ENCODE results near the gene RPTOR.
A peak's percentile ranks its signal among the peaks of the same experiment; 100 is the strongest.
"Not testable (repeated sequence)": the region's sequence is repeated elsewhere in the genome, so short reads cannot be mapped to it uniquely, and the experiment has no call there.

RPTOR gene

DNA sequence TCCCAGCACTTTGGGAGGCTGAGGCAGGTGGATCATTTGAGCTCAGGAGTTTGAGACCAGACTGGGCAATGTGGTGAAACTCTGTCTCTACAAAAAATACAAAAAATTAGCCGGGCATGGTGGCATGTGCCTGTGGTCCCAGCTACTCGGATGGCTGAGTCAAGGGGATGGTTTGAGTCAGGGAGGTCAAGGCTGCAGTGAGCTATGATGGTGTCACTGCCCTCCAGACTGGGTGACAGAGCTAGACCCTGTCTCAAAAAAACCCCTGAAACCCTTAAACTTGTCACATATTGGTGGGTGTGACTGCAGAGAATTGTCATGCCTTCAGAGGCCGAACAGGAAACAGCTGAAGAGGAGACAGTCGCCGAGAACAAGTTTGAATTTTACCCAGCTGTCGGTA is 13.4 kb downstream of the RPTOR start:
- DNase-seq (ENCODE audit: low spot score) = no peak

DNA sequence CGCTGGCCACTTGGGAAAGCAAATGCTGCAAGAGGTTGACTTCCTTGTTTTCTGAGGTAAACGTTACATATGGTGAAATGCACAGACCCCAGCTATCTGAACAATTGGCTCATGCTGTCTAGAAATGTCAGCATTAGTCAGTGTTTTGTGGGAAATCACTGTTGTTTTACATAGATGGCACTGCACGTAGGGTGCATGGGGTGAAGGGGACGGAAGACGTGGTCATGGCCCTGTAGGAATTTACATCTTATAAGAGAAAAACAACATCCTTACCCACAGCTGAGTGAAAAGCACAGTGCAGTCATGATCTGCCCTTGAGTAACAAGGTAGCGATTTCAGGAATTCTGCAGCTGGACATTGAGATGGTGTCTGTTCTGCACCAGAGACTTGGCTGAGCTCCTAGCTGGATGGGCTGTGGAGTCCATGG is 15.2 kb downstream of the RPTOR start:
- DNase-seq (ENCODE audit: low spot score) = no peak

DNA sequence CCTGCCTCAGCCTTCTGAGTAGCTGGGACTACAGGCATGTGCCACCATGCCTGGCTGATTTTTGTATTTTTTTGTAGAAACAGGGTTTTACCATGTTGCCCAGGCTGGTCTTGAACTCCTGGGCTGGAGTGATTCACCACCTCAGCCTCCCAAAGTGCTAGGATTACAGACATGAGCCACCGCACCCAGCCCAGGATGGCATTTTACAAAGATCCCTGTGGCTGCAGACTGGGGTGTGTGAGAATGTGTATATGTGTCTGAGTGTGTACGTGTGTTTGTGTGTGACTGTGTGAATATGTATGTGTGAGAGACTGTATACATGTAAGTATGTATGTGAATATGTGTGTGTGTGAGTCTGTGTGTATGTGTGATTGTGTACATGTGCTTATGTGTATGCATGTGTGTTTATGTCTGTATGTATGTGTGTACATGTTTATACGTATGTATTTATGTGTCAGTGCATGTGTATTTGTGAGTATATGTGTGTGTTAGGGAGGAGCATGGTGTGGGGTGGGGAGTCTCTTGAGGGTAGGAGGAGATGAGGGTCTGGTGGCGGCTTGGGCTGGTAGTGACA is 17.0 kb downstream of the RPTOR start:
- no peak for DNase-seq (ENCODE audit: low spot score)

DNA sequence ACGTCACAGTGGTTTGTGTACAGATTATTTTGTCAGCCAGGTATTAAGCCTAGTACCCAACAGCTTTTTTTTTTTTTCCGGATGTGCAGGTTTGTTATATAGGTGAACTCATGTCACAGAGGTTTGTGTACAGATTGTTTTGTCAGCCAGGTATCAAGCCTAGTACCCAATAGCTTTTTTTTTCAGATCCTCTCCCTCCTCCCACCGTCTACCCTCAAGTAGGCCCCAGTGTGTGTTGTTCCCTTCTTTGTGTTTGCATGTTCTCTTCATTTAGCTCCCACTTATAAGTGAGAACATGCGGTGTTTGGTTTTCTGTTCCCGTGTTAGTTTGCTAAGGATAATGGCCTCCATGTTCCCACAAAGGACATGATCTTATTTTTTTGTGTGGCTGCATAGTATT is 19.9 kb downstream of the RPTOR start:
- no peak for DNase-seq (ENCODE audit: low spot score)

DNA sequence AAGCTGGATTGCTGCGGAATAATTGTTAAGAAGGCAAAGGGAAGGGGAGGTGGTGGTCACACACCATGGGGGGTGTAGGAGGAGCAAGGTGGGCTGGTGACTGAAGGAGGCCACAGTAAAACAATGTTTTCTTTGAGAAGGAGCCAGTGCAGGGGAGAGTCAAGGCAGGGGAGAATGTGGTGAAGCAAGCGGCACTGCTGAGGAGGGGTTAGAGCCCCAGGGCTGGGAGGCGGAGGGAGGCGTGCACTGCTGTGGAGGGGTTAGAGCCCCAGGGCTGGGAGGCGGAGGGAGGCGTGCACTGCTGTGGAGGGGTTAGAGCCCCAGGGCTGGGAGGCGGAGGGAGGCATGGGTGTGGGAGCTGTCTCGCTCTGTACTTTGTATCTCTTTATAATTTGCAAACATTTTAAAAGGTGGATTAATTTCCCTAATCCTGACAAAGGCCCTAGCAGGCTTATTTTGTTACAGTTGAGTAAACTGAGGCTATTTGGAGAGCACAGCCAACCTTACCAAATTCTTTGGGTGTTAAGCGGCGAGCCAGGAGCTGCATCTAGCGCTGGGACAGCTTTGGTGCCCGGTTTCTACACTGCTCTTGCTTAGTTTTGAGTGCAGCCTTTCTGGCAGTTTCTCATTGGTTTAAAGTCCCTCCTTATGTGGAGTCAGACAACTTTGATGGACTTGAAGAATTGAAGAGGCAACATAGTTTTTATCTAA is 20.9 kb downstream of the RPTOR start:
- no peak for DNase-seq (ENCODE audit: low spot score)

DNA sequence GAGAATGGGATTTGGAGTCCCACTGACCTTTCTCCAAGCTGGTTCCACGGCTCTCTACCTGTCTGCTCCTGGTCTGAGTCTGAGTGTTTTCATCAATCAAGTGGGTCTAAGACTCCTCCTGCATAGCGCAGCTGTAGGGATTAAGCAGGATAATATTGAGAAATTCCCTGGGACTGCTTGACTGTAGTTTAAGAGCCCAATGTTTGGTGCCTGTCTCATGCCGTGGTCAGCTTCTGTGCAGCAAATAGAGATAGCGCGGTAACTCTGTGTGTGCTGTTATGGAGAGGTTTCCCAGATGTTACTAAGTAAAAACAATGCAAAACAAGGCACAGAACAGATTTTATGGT is 21.4 kb downstream of the RPTOR start:
- DNase-seq (ENCODE audit: low spot score) = no peak

DNA sequence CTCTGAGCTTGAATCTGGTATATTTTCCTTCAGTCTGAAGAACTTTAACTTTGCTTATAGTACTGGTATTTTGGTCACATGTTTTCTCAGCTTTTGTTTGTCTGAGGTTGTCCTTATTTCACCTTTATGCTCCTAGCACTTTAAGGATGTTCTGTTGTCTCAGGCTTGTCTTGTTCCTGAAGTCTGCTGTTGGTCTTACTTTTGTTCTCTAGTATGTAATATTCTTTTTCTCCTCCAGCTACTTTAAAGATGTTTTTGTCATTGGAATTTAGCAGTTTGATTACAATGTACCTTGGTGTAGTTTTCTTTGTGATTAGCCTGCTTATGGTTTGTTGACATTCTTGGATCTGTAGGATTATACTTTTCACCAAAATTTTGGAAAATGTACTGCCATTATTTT is 23.6 kb downstream of the RPTOR start:
- no peak for DNase-seq (ENCODE audit: low spot score)

DNA sequence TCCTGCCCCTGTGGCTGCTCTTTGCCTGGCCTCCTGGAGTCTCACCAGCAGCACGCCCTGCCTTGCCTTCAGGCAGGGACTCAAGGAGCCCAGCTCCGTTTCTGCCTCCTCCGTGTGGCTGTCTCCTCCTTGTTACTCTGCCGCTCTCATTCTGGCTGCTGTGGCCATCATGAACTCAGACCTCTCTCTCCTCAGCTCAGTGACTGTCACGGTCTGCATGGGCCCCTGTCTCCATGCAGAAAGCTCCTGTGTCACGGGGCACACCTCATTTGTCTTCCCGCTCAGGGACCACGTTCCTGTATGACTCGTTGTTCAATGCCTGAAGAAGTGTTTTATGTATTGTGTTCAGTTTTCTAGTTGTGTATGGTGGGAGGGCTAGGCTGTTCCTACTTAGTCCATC is 25.3 kb downstream of the RPTOR start:
- DNase-seq (ENCODE audit: low spot score) = no peak

DNA sequence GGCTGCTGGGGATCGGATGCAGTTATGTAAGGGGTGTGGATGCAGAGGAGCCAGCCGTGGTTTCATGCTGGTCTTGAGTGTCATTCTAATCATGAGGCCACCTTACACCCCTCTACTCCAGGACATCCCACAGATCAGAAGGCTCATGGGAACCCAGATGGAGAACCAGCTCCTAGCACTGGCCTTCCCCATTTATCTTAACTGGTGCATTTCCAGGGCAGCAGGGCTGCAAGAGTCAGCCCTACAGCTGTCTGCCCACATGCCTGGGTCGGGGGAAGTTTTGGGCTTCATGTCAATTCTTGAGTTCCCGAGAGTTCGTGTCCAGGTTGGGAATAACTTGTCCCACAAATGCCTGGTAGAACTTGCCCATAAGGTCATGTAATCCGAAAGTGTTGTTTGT is 29.1 kb downstream of the RPTOR start:
- DNase-seq (ENCODE audit: low spot score) = no peak

DNA sequence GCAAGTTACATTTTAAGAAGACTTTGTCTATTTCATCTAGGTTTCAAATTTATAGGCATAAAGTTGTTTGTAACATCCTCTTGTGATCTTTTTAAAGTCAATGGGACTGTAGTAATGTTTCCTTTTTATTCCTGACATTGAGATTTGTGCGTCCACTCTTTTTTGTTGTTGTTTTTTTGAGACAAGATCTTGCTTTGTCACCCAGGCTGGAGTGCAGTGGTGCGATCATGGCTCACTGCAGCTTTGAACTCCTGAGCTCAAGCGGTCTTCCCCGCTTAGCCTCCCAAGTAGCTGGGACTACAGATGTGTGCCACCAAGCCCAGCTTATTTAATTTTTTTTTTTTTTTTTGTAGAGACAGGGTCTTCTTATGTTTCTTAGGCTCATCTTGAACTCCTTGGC is 29.9 kb downstream of the RPTOR start:
- DNase-seq (ENCODE audit: low spot score) = no peak

DNA sequence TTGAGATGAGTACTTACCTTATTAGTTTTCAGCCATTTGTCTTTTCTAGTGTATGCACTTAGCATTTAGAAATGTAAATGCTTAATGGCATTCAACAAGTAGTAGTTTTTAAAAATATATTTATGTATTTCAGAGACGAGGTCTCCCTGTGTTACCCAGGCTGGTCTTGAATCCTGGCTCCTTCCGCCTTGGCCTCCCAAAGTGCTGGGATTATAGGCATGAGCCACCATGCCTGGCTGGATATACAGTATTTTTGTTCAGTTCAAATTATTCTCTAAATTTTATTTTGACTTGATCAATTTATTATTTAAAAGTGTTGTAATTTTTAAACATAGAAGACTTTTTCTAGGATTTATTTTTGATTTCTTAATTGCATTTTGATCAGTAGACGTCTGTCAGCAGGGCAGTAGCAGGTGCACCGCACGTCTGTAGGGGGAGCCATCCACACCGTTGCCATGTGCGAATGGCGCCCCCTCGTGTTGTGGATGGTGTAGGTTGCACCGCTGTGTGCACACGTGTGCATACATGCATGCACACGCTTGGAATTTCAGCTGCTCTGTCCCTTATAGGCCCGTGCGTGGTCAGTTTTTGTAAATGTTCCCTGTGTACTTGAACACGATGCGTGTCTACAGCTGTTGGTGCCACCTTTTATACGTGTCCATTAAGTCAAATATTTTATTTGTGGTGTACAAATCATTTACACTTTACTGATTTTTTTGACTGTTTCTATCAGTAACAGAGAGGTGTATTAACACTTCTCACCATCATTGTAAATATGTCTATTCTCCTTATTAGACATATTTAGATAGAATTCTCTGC is 30.6 kb downstream of the RPTOR start:
- peak; percentile 95 for DNase-seq (ENCODE audit: low spot score)

DNA sequence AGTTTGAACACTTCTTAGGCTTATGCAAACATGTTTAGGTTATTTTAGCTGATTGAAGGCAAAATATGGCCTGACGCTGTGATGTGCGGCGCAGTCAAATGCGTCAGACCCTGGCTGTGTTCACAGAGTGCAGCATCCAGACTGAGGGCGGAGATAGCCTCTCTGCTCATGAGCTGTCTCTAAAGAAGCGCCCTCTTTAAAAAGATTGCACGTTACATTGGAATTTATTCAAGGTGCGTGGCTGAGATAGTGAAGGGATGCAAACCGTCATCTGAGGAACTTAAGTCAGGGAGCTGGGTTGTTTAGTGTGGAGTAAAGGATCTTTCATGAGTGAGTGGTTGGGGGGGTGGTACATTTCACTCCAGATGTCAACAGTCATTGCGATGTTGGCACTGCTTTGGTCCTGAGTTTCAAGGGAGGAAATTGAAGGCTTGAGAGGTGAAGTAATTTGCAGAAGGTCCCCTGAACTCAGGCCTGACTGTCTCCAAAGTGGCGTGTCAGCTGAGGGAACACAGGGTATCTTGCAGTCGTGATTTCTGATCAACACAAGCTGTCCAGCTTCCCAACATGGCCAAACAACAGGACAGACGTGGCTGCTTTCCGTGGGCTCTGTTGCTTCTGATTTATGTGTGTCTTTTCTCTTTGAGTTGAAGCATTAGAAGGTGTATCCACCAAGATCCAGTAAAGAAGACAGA is 33.4 kb downstream of the RPTOR start:
- DNase-seq (ENCODE audit: low spot score) = no peak

DNA sequence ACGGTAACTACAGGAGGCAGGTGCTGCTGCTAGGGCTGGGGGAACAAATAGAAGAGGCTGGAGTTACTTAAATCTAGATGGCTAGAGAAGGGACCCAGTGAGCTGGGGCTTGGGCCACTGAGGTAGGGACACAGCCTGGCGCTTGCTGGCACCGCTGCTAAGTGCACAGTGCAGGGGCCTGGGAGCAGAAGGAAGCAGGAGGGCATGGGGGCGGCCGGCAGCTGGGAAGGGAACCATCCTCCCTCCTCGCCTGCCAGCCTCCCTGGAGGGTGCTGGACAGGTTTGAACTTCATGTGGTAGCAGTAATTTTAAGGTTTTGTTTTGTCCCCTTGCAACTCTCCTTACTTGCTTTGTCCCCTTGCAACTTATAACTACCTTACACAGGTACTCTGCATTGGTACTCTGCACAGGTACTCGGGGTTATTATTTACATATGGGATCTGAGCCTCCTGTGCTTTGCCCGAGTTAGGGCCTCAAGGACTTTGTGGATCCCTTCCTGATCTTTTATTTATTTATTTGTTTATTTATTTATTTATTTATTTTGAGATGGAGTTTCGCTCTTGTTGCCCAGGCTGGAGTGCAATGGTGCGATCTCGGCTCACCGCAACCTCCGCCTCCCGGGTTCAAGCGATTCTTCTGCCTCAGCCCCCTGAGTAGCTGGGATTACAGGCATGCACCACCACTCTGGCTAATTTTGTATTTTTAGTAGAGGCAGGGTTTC is 34.2 kb downstream of the RPTOR start:
- not testable (repeated sequence) for DNase-seq (ENCODE audit: low spot score)

DNA sequence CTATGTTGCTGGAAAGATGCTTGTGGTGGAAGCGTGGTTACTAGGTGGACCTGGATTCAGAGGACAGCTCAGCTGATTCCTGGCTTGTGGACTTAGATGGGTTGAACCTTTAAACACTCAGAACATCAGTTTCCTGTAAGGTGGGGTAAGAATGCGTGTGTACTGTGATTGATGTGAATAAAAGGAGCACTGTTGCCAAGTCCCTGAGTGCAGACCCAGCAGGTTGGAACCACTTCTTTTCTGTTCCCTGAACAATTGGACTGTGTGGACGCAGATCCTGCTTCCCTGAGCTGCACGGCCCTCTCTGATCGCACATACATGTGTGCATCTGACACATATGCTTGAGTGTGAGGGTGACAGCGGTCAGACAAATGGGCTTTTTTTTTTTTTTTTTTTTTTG is 37.5 kb downstream of the RPTOR start:
- no peak for DNase-seq (ENCODE audit: low spot score)

DNA sequence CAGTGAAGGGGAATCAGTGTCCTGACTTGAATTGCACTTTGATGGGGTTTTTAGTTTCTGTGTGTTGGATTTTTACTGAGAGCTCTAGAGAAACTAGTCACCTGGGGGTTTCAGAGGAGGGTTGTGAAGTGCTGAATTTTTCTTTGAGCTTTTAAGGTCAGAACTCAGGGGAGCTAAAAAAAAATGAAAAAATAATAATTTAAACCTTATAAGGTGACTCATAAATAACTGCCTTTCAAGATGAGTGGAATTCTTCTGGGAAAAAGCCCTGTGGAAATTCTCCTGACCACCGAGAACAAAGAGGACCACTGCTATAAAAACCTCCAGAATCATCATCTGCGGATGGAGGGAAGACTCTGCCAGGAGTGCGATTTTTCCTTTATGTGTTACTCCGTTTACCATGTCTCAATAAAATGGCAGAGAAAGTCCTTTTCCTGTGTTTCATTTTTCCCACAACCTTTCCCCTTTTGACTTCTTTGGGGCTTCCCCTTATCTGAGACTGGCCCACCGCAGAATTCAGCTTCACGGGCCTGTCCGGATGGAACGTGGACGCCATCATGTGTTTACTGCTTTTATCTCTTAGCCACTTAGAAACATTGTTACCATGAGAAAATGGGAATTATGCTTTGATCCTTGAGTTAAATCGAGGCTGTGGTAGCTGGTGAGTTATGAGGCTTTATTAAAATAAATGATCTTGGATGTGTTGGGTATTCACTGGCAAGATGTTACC is 39.7 kb downstream of the RPTOR start:
- no peak for DNase-seq (ENCODE audit: low spot score)

DNA sequence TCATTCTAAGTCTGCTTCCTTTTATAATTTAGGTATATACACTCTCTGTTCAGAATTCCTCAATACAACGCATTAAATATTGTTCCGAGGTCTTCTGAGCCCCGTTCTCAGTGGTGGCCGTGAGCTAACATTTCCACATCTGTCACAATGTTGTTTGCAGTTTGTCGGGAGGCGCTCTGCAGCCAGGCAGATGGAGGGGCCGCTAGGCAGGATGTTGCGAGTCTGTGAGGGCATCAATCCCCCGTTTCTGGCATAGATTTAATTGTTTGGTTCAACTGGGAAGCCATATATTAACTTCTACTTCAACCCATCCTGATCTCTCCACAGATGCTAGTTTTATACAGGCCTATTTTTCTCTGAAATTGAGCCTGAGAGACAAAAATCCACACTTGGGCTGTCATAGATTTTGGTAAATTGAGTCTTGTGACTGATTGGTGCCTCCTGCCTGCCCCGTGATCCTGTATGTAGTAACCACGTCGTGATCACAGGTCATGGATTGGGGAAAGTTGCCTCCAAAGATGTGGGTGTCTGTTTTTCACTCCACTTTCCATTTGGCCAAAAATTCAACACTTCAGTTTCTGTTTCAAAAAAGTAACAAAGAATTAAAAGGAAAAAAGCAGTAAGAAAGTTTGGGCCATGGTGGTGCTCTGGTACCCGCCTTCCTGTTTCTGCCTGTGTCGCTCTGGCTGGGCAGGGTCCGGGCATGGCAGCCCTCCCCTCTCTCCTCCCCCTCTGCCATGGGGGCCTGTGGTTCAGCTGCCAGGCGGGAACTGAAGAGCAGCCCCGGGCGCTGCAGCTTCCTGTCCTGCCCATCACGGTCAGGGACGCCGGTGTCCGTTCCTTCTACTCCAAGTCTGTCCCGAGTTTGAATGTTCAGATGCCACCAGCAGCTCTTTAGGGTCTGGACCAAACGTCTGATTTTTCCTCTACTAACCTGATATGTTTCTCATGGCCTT is 41.5 kb downstream of the RPTOR start:
- no peak for DNase-seq (ENCODE audit: low spot score)

DNA sequence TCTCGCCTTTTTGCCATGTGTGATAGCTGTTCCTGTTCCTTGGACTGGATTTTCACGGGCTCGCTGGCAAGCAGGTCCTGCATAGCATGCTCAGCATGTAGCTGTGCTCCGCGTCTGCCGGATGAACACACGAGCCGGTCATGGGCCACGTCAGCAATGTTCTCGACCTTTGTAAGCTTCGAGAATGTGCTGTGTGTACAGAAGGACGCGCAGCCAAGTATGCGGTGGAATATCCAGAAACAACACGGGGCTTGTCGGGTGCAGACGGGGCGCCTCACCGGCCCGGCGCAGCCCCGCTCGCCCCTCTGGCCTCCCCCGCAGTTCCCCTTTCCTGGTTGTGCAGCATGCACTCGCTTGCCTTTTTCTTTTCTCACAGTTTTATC is 42.2 kb downstream of the RPTOR start:
- no peak for DNase-seq (ENCODE audit: low spot score)

DNA sequence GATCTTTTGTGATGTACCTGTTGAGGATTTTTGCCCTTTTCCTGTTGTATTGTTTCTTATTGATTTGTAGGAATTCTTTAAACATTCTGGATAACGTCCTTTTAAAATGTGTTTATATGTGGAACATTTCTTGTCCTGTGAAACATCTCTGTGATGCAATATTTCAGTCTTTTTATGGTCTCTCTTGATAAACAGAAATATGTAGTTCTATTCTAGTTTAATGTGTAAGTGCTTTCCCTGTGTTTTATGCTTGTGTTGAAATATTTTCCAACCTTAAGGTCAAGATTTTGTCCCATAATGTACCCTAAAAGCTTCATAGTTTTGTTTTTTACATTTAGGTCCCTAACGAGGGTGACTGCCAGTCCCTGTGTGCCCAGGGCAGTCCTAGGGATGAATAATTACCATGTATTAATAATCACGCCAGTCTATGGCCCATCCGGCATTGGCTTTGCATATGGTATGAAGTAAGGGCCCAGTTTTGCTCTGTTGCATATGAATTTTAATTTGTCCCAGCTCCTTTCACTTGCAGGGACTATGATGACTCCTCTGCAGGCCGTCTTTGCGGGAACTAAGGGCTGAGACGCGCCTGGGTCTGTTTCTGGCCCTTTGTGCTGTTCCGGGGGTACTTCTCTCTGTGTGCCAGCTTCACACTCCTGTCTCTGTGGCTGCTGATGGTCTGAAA is 44.2 kb downstream of the RPTOR start:
- DNase-seq (ENCODE audit: low spot score) = no peak

DNA sequence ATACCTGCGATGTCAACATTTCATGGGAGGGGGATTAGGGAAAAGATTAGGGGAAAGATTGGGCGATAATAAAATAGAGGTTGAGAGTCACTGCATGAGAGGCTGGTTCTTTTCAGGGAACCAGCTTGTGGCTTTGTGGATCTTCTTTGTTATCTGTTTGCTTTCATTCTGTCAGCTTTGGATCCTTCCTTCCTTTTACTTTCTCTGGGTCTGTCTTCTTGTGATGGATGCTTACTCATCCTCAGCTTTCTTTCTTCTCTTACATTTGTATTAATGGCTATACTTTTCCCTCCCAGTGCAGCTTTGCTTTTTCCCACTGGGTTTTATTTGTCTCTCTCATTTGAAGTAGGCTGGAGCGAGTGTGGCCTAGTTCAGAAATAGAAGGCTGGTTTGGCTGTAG is 47.1 kb downstream of the RPTOR start:
- DNase-seq (ENCODE audit: low spot score) = no peak

DNA sequence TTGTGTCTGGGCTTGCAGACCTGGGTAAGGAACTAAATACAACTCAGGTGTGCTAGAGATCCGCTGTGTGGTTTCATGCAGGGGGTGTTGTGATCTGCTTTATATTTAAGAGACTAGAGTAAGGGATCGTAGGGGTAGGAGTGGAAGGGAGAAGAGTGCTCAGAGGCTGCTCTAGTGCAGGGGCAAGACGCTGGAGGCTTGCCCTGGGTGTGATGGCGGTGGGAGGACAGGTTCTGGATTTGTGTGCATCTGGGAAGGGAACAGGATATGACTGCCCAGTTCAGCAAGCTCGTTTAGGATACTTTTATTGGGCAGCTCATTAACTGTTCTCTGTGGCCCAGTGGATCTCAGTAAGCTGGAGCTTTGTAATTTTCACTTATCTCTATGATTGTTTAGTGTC is 47.6 kb downstream of the RPTOR start:
- no peak for DNase-seq (ENCODE audit: low spot score)
